Stomach (tissue), 9 donors: ENCODE data around the gene MOB2. TPM values are rescaled to one million over a fixed set of nuclear protein-coding genes. Genes with fewer than 3 reads are reported as not detected.
A peak's percentile ranks its signal among the peaks of the same experiment; 100 is the strongest.
"Not testable (repeated sequence)": the region's sequence is repeated elsewhere in the genome, so short reads cannot be mapped to it uniquely, and the experiment has no call there.

Source experiments
- DNase-seq, 2 donors: peaks; one replicate each; pipeline versions ENCODE4 v3.0.0 to v3.0.0-alpha.2; 2013 to 2019
- H3K27ac ChIP-seq, 5 donors: fragments of 200-600 bp in 4 of 5; sonication (generic) in 4 of 5; one replicate each; pipeline ENCODE4 v1.5.1; 2013 to 2019; ENCODE audit warnings: mild to moderate bottlenecking in 1 of 5, moderate library complexity in 1 of 5
- H3K27me3 ChIP-seq, 3 donors: fragments of 200-600 bp; sonication (generic); one replicate each; pipeline ENCODE4 v1.5.1; 2017 to 2019; ENCODE audit warnings: mixed run types in 1 of 3
- H3K36me3 ChIP-seq, 4 donors: fragments of 200-600 bp; sonication (generic); 1 replicate in 3 of 4; 2 replicates in 1 of 4; pipeline ENCODE4 v1.5.1; 2016 to 2019
- H3K4me1 ChIP-seq, 4 donors: fragments of 200-600 bp; sonication (generic); one replicate each; pipeline ENCODE4 v1.5.1; 2016 to 2019
- H3K4me3 ChIP-seq, 4 donors: fragments of 200-600 bp; sonication (generic) in 3 of 4; one replicate each; pipeline ENCODE4 v1.5.1; 2016 to 2019; ENCODE audit warnings: mild to moderate bottlenecking in 1 of 4
- H3K9me3 ChIP-seq, 4 donors: fragments of 200-600 bp; sonication (generic); one replicate each; pipeline ENCODE4 v1.5.1; 2016 to 2019
- CTCF ChIP-seq, 7 experiments: fragments of 450-650 bp in 4 of 7; fragments of 200-600 bp in 3 of 7; sonication (generic) in 3 of 7; IDR thresholded peaks; one replicate each; pipeline ENCODE4 v1.5.1; 2016 to 2019; ENCODE audit warnings: antibody characterized with exemption in 7 of 7, control low read depth in 2 of 7, mild to moderate bottlenecking in 1 of 7
- EP300 ChIP-seq: sonication (generic); formaldehyde crosslinking; IDR thresholded peaks from one replicate; pipeline ENCODE4 v1.6.1; 2017; ENCODE audit warnings: antibody characterized with exemption
- POLR2A ChIP-seq, 4 donors: fragments of 450-650 bp; IDR thresholded peaks; one replicate each; pipeline ENCODE4 v1.6.1; 2016; ENCODE audit warnings: antibody characterized with exemption in 4 of 4, control low read depth in 2 of 4, mild to moderate bottlenecking in 1 of 4, moderate library complexity in 1 of 4
- POLR2AphosphoS5 ChIP-seq, 3 donors: sonication (generic); formaldehyde crosslinking; IDR thresholded peaks; one replicate each; pipeline ENCODE4 v1.6.1; 2016; ENCODE audit warnings: antibody characterized with exemption in 3 of 3
- WGBS, 5 donors: extraction: QIAGEN DNeasy Blood & Tissue Kit in 3 of 5; methylation state at CpG; one replicate each; pipeline versions ENCODE4 v1.1.5 to v1.1.7; 2013 to 2018; 5-methylcytosine and 5-hydroxymethylcytosine counted together
- intact Hi-C: fragments of 100-400 bp; cut with DNase I; formaldehyde crosslinking; loops from one replicate; pipeline ENCODE4 v1.15.1; 2023; ENCODE audit warnings: low total_unique reads
- polyA plus RNA-seq, 3 donors: library from polyadenylated mRNA; stranded (reverse); fragments of 200-250 nt; gene quantifications; one replicate each; pipeline ENCODE4 v1.2.3, GENCODE V29; 2013
- total RNA-seq, 5 donors: library from RNA; depleted of rRNA; stranded (reverse); fragments of >200 nt; gene quantifications; one replicate each; pipeline versions ENCODE4 v1.1.0 to v1.2.3, GENCODE V29; 2014 to 2016
- donor health status: healthy with polysubstance abuse.
- donor health status: Bipolar disorder and iron deficiency.
- donor health status: healthy.

The MOB2 gene
- total and polyA plus RNA-seq, 8 donors: 11.3 to 46.3 (median 27.3) TPM

GRCh38 chr11:1435820-1436467 is 50.6 kb downstream of the MOB2 start:
- Histone ChIP-seq H3K27me3 (peaks cover 11 to 77% (median 22%) of the 10 kb centered on the region in 3 donors), H3K27ac (no peak overlapping the region), H3K9me3 (no peaks in the 10 kb centered on the region), H3K4me1 (peaks cover 16 to 35% (median 27%) of the 10 kb centered on the region in 4 donors), H3K4me3 (no peak overlapping the region), H3K36me3 (no peaks in the 10 kb centered on the region)
- peak in 1 of 2 donors; percentile 83 for DNase-seq
- 4 to 16% (median 5%) methylated on average over 15 to 29 of the region's 29 CpGs for WGBS, 5 donors
- TF ChIP-seq CTCF (IDR thresholded peaks at IDR 0.05) (no peak), POLR2AphosphoS5 (IDR thresholded peaks at IDR 0.05) (no peak), EP300 (no peak), POLR2A (IDR thresholded peaks at IDR 0.05) (no peak)
- intact Hi-C loops: no loop called here

- 71 to 82% (median 80%) methylated on average over 10 to 15 of the region's 20 CpGs for WGBS, 5 donors
Observed at GRCh38 chr11:1435479-1435819, 51.1 kb downstream of the MOB2 start.

GRCh38 chr11:1433977-1434640 is 52.5 kb downstream of the MOB2 start:
- intact Hi-C loops: no loop called here
- H3K4me3 ChIP-seq: no peak overlapping the region
- no peak for TF ChIP-seq CTCF (IDR thresholded peaks at IDR 0.05)
- no peak for TF ChIP-seq POLR2A (IDR thresholded peaks at IDR 0.05)
- TF ChIP-seq EP300: no peak
- no peak for TF ChIP-seq POLR2AphosphoS5 (IDR thresholded peaks at IDR 0.05)
- no peaks in the 10 kb centered on the region for H3K9me3 ChIP-seq
- WGBS, 5 donors: 48 to 62% (median 55%) methylated on average over 21 to 29 of the region's 29 CpGs
- H3K4me1 ChIP-seq: peaks cover 16 to 35% (median 27%) of the 10 kb centered on the region in 4 donors
- peak; percentile 46 to 68 for DNase-seq
- H3K27ac ChIP-seq: no peak overlapping the region
- no peaks in the 10 kb centered on the region for H3K36me3 ChIP-seq
- H3K27me3 ChIP-seq: peaks cover 11 to 58% (median 22%) of the 10 kb centered on the region in 3 donors

More at GRCh38 chr11:1435479-1435819, 51.1 kb downstream of the MOB2 start:
- intact Hi-C loops, H3K4me3 ChIP-seq, H3K9me3 ChIP-seq, H3K36me3 ChIP-seq, DNase-seq, H3K27ac ChIP-seq: not testable (repeated sequence)
- peaks cover 16 to 35% (median 27%) of the 10 kb centered on the region in 4 donors for H3K4me1 ChIP-seq
- peaks cover 11 to 72% (median 22%) of the 10 kb centered on the region in 3 donors for H3K27me3 ChIP-seq

GRCh38 chr11:1433568-1433967 is 53.0 kb downstream of the MOB2 start:
- no peak for DNase-seq
- no peaks in the 10 kb centered on the region for H3K36me3 ChIP-seq
- H3K4me1 ChIP-seq: peaks cover 16 to 32% (median 25%) of the 10 kb centered on the region in 4 donors
- H3K27me3 ChIP-seq: peaks cover 11 to 53% (median 20%) of the 10 kb centered on the region in 3 donors
- intact Hi-C loops: no loop called here
- no peak overlapping the region for H3K4me3 ChIP-seq
- WGBS, 5 donors: 52 to 86% (median 81%) methylated on average over 13 to 15 of the region's 15 CpGs
- TF ChIP-seq EP300 (no peak), POLR2AphosphoS5 (IDR thresholded peaks at IDR 0.05) (no peak), CTCF (IDR thresholded peaks at IDR 0.05) (no peak), POLR2A (IDR thresholded peaks at IDR 0.05) (no peak)
- no peaks in the 10 kb centered on the region for H3K9me3 ChIP-seq
- H3K27ac ChIP-seq: no peak overlapping the region
